Inferior parietal cortex (tissue), 1 donor: ENCODE measurements around the gene DDN.

Experiments
- DNase-seq: peaks from one replicate; pipeline ENCODE4 v3.0.0-alpha.2; 2016; ENCODE audit errors: extremely low spot score

Gene DDN

GRCh38 chr12:48999371-49000131 is at the start of gene DDN:
TSS of gene DDN (minus strand) at chr12:48999375. CDS start at chr12:48999287, 88 bp downstream.
- DNase-seq: no peak

- DNase-seq: no peak
Measured at GRCh38 chr12:49048953-49049352, 49.8 kb upstream of the DDN start.

- DNase-seq: no peak
Measured at GRCh38 chr12:49046129-49046895, 47.1 kb upstream of the DDN start.

GRCh38 chr12:49044660-49045059 is 45.5 kb upstream of the DDN start:
- DNase-seq: no peak

- DNase-seq: peak; percentile 50
Measured at GRCh38 chr12:49043856-49044258, 44.7 kb upstream of the DDN start.

GRCh38 chr12:49043241-49043640 is 44.1 kb upstream of the DDN start:
- DNase-seq: no peak

- DNase-seq: no peak
Measured at GRCh38 chr12:49041881-49042484, 42.8 kb upstream of the DDN start.

- DNase-seq: no peak
Measured at GRCh38 chr12:49041036-49041880, 42.1 kb upstream of the DDN start.

- no peak for DNase-seq
Measured at GRCh38 chr12:49040364-49040855, 41.2 kb upstream of the DDN start.

- no peak for DNase-seq
Measured at GRCh38 chr12:49039421-49040363, 40.5 kb upstream of the DDN start.

- DNase-seq: no peak
Measured at GRCh38 chr12:49038291-49038955, 39.2 kb upstream of the DDN start.

- no peak for DNase-seq
Measured at GRCh38 chr12:49037947-49038237, 38.7 kb upstream of the DDN start.

GRCh38 chr12:49037111-49037946 is 38.2 kb upstream of the DDN start:
- no peak for DNase-seq

GRCh38 chr12:49036029-49036428 is 36.9 kb upstream of the DDN start:
- DNase-seq: no peak

- no peak for DNase-seq
Measured at GRCh38 chr12:49034286-49034622, 35.1 kb upstream of the DDN start.

- no peak for DNase-seq
Measured at GRCh38 chr12:49033611-49034285, 34.6 kb upstream of the DDN start.

- no peak for DNase-seq
Measured at GRCh38 chr12:49032679-49033447, 33.7 kb upstream of the DDN start.

- no peak for DNase-seq
Measured at GRCh38 chr12:49032276-49032675, 33.1 kb upstream of the DDN start.
